Measurements from ENCODE around the gene MARCHF5. TPM values are rescaled to one million over a fixed set of nuclear protein-coding genes. Genes with fewer than 3 reads are reported as not detected.

Gene MARCHF5
- total and polyA plus RNA-seq, 2 of the 8 experiments (the other 6 are each of a cell fraction or from before 2014, with no cell fraction given), result 8.7 to 26.8 TPM

- TF ChIP-seq CHD1 (IDR thresholded peaks at IDR 0.05; ENCODE audit: low read depth, low read length) (no peak), ZNF274 (IDR thresholded peaks at IDR 0.05; ENCODE audit: borderline replicate concordance, extremely low read depth, low read length) (no peak), TEAD4 (IDR thresholded peaks at IDR 0.05; ENCODE audit: low read depth, low read length) (no peak), MAFK (IDR thresholded peaks at IDR 0.05; ENCODE audit: low read depth, low read length) (no peak), RFX5 (IDR thresholded peaks at IDR 0.05; ENCODE audit: borderline replicate concordance, low read depth, low read length) (no peak)
Measured at GRCh38 chr10:92316610-92317009, 25.6 kb downstream of the MARCHF5 start (continued).

All from H1 (cell line).